Activated CD8-positive, alpha-beta memory T cell treated with anti-CD3 and anti-CD28 coated beads for 36 hours (primary cell): ENCODE measurements around the gene CITED4. TPM values are rescaled to one million over a fixed set of nuclear protein-coding genes. Genes with fewer than 3 reads are reported as not detected.

Source experiments
- CTCF ChIA-PET: fragments of 350-600 bp; sonication (Branson Sonifier 250); formaldehyde crosslinking; loops from one replicate; lab custom pipeline; 2021; ENCODE audit warnings: antibody characterized with exemption; lab: Charles Lee
- POLR2A ChIA-PET: fragments of 350-600 bp; sonication (Branson Sonifier 250); formaldehyde crosslinking; loops from one replicate; lab custom pipeline; 2021; ENCODE audit warnings: antibody characterized with exemption; lab: Charles Lee
- total RNA-seq, 2 experiments: library from RNA; stranded (reverse); gene quantifications; one replicate each; pipeline ENCODE4 v1.2.3, GENCODE V29; 2021

The CITED4 gene
- total RNA-seq, 2 experiments from 2014 or later, result 1.0 to 1.9 TPM

DNA sequence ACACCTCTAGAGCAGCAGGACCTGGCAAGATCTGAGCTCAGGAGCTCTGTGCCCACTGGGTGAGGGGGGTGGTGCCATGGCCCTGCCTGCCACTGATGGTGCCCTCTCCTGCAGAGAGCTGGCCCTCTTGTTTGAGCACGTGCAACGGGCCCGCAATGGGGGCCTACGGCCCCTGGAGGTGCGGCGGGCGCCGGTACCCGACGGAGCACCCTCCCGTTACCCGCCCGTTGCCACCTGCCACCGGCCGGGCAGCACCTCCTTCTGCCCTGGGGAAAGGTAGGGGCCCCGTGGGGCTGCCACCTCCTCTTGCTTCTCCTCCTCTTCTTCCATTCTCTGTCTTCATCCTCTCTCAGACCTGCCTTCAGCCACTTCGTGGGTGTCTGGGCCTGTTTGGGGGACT is 38.2 kb downstream of the CITED4 start:
- CTCF ChIA-PET, result no interaction called here
- POLR2A ChIA-PET, result no interaction called here

GRCh38 chr1:40823345-40823744 is 38.8 kb downstream of the CITED4 start:
- ChIA-PET CTCF (interaction anchor here (0.6 kb wide), 1 partner anchor 149 kb away, joined by 4 read pairs; no protein-coding TSS in a partner anchor), POLR2A (no interaction called here)

DNA sequence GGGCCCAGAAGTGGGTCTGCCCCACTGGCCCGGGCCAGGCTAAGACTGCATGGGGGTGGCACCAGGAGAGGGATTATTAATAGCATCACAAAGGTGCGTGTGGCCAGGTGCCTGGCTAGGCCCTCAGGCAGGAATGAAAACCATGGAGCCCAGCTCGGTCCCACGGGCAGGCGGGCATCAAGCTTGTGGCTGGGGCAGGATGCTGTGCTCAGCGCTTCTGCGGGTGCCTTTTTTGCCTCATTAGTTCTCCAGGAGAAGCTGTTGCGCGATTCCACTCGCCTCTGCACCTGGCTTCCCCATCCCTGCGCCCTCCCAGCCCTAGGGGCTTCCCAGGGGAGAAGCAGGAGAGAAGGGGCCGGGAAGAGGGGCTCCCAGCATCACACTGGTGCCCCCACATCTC is 39.3 kb downstream of the CITED4 start:
- CTCF ChIA-PET, result interaction anchor here (0.6 kb wide), 1 partner anchor 149 kb away, joined by 4 read pairs; no protein-coding TSS in a partner anchor
- POLR2A ChIA-PET, result no interaction called here

GRCh38 chr1:40820911-40821693 is 41.1 kb downstream of the CITED4 start:
- CTCF ChIA-PET, result no interaction called here
- POLR2A ChIA-PET, result no interaction called here

- POLR2A ChIA-PET, result no interaction called here
- CTCF ChIA-PET, result no interaction called here
These were observed 41.8 kb downstream of the CITED4 start for GRCh38 chr1:40820251-40820797.

DNA sequence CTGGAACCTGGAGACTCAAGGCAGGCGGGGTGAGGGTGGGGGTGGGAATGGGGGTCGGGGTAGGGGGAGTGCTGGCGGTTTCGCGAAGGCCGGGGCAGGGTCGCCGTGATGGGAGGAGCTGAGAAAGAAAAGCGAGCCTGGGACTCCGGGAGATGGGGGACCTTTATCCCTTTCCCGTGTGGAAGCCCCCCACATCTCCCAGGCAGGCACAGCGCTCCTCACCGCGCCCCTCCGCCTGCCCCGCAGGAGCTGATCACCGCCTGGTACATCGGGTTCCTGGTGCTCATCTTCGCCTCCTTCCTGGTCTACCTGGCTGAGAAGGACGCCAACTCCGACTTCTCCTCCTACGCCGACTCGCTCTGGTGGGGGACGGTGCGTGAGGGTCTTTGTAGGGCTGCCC is 43.1 kb downstream of the CITED4 start:
- ChIA-PET POLR2A (no interaction called here), CTCF (no interaction called here)

DNA sequence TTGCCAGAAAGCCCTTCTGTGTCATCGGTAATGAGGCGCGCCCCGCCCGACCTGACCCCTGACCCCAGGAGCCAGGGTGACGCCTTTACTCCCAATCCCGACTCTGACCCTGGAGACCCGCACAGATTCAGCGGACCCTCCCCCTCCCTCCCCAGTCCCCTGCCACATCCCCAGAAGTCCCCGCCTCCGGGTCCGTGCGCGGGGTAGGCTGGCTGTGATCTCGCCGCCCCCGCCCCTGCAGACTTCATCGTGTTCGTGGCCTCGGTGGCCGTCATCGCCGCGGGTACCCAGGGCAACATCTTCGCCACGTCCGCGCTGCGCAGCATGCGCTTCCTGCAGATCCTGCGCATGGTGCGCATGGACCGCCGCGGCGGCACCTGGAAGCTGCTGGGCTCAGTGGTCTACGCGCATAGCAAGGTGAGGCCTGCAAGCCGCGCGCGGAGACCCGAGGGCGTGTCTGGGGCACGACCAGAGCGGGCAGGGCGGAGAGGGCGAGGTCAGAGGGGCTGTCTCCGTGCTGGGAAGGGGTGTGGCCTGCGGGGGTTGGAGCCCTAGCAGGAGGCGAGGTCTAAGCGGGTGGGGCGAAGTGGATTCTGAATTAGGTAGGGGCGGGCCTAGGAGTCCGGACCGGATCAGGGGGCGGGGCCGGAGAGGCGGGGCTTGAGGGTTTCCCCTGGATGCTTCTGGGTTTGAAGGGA is 43.8 kb downstream of the CITED4 start:
- POLR2A ChIA-PET, result no interaction called here
- CTCF ChIA-PET, result interaction anchor here (1.4 to 2.1 kb wide), 2 partner anchors 11 to 44 kb away, joined by 3 to 4 read pairs; no protein-coding TSS in a partner anchor

GRCh38 chr1:40817791-40818263 is 44.3 kb downstream of the CITED4 start:
- ChIA-PET CTCF (interaction anchor here (1.4 to 2.1 kb wide), 2 partner anchors 10 to 43 kb away, joined by 3 to 4 read pairs; no protein-coding TSS in a partner anchor), POLR2A (no interaction called here)

DNA sequence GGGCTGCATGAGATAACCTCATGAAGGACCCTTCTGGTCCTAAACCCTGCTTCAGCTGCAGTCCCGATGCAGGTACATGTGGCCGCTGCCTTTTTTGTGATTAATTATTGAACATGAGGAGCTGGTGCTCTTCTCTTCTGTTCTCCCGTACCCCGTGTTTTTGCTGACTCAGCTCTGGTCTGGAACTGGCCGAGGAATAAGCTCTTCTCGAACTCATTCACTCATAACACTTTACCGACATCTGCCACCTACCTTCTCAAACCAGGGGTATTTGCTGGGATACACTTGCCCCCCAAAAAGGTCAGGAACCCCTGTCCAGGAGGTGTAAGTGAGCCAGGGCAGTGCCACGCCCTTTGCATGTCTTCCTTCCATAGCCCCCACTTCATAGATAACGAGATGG is 46.7 kb downstream of the CITED4 start:
- ChIA-PET CTCF (interaction anchor here (0.7 to 1.7 kb wide), 2 partner anchors 16 to 34 kb away, joined by 3 to 4 read pairs; no protein-coding TSS in a partner anchor), POLR2A (no interaction called here)

Other genes with a start within 250 kb of the CITED4 start
- 1 to 10 TPM; 1.2 to 1.4 TPM for gene RIMS3, start 196.7 kb downstream of the CITED4 start, total RNA-seq
- 10 to 100 TPM; 56.5 to 67.9 TPM for gene NFYC, start 170.7 kb downstream of the CITED4 start, total RNA-seq
- gene KCNQ4, start 78.6 kb downstream of the CITED4 start, total RNA-seq, result under 1 TPM; 0.17 to 0.25 TPM
- 100 to 1,000 TPM; 160 TPM for gene CTPS1, start 117.3 kb upstream of the CITED4 start, total RNA-seq
- gene SLFNL1, start 159.4 kb upstream of the CITED4 start, total RNA-seq, result under 1 TPM; 0.06 to 0.11 TPM